GM12892 (cell line): ENCODE results near the gene FBLN1.
"Not testable (repeated sequence)": the region's sequence is repeated elsewhere in the genome, so short reads cannot be mapped to it uniquely, and the experiment has no call there.

Experiments used
- DNase-seq: peaks from one replicate; pipeline ENCODE4 v3.0.0; 2011; ENCODE audit not compliant: insufficient read length
- FAIRE-seq: peaks from 2 replicates; lab custom pipeline; 2011; peaks lifted over from hg19 to GRCh38; lab: Jason Lieb, UNC
- POLR2A ChIP-seq: IDR thresholded peaks from 2 replicates; pipeline ENCODE4 v1.6.1; 2011; ENCODE audit warnings: low read depth, low read length, control low read depth
- POLR2AphosphoS5 ChIP-seq: IDR thresholded peaks from 2 replicates; pipeline ENCODE4 v1.6.1; 2011; ENCODE audit warnings: low read depth, low read length, control low read depth
- TAF1 ChIP-seq: IDR thresholded peaks from 2 replicates; pipeline ENCODE4 v1.6.1; 2011; ENCODE audit warnings: low read depth, mild to moderate bottlenecking, control low read depth, low read length, borderline replicate concordance

Gene FBLN1

GRCh38 chr22:45594123-45594941 lies 91.6 kb downstream of the FBLN1 start:
- FAIRE-seq: no peak

DNA sequence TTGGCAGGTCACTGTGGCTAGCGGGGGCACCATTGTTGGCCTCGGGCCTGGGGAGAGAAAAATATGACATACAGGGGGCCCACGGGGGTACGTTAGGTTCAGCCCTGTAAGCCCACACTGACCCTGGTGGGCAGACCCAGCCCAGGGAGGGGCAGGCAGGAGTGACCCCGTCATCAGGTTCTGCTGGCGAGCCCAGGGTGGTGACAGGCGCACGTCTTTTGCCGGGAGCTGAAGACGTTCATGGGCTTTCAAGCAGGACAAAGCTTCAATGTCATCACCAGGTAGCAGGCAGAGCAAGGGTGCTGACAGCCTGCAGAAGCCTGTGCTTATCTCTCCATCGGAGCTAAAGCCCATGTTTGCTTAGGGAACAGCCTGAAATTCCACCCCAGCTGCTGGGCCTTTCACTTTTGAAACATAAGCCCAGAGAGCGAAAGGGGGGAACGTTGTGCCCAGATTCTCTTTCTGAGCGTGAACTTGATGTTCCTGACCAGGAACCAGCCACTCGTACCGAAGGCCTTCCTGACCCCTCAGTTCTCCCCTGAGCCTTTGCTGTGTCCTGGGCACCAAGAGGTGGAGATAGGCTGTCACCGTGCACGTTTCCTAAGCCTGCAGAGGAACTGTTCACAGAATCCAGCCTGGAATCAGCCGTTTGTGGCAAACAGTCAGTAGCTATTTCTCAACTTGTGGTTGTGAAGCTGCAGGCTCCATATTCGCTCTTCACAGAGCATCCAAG lies 94.9 kb downstream of the FBLN1 start:
- FAIRE-seq: no peak
- TF ChIP-seq POLR2A (no peak), TAF1 (no peak), POLR2AphosphoS5 (no peak)
- DNase-seq: no peak

More at GRCh38 chr22:45594123-45594941, 91.6 kb downstream of the FBLN1 start:
- DNase-seq: no peak
- no peak for TF ChIP-seq POLR2AphosphoS5
- TF ChIP-seq TAF1: no peak
- TF ChIP-seq POLR2A: no peak

DNA sequence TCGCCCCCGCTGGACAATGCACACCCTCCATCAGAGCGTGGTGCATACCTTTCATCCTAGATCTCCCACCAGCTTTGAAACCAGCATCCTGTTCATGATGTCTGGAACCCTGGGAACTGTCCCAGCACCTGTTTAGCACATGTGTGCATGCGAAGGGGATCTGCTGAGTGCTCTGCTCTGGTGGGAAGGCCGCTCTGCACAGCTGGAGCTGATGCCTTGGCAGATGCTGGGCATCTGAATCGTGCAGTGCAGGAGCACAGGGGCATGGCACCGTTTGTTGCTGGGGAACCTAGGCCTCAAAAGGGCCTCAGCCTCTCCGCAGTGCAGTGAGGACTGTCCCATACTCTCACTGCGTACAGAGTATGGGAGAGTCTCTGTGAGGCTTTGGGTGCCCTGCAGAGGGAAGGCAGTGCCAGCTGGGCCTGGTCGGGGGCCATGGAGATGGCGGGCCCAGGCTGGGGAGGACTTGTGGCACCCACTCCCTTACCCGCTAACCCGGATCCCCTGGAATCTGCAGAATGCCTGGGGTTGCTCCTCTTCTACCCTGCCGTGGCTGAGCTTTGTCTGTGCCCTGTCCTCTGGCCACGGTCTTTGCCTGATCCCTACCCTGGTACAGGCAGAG lies 96.0 kb downstream of the FBLN1 start:
- DNase-seq (no peak), FAIRE-seq (no peak)
- TF ChIP-seq POLR2A (no peak), POLR2AphosphoS5 (no peak), TAF1 (no peak)

GRCh38 chr22:45599836-45600577 lies 97.3 kb downstream of the FBLN1 start:
- FAIRE-seq (no peak), DNase-seq (no peak)
- no peak for TF ChIP-seq POLR2A
- no peak for TF ChIP-seq TAF1
- TF ChIP-seq POLR2AphosphoS5: no peak

GRCh38 chr22:45600790-45601730 lies 98.4 kb downstream of the FBLN1 start:
- DNase-seq: no peak
- no peak for FAIRE-seq
- no peak for TF ChIP-seq POLR2AphosphoS5
- TF ChIP-seq TAF1: no peak
- no peak for TF ChIP-seq POLR2A

GRCh38 chr22:45602004-45602733 lies 99.5 kb downstream of the FBLN1 start:
- TF ChIP-seq POLR2A: no peak
- TF ChIP-seq POLR2AphosphoS5: no peak
- TF ChIP-seq TAF1: no peak
- no peak for FAIRE-seq

DNA sequence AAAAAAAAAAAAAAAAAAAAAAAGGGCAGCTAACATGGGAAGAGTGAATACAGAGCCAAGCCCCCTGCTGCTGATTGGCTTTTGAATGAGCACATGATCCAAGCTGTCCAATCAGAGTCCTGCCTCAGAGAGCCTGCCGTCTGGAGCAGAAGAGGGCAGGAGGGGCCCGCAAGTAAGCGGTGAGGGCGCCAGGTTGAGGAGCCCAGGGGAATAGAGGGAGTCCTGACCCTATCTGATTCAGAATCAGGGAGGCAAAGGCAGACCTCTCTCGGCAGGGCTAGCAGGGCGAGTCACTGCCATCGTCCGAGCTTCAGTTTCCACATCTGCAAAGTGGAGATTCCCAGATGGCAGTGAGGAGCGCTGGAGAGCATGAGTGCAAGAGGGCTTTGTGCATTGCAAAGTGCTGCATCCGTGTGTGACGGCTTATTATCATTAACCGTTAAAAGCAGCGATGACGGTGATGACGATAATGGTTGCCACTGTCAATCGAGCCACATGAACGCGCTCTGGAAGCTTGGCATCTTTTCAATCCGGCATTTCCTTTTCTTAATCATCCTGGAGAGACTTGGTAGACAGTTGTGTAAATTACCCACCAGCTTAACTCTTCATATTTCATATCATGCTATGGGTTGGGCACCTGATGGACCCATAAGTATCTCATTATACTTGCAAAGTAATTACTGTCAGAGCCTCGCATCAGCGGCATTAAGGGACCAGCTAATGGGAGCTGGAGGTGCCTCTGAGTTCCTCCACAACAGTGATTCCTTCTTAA lies 100.3 kb downstream of the FBLN1 start:
- FAIRE-seq: no peak
- DNase-seq: no peak

More at GRCh38 chr22:45602004-45602733, 99.5 kb downstream of the FBLN1 start:
- no peak for DNase-seq

GRCh38 chr22:45603619-45604018 lies 100.9 kb downstream of the FBLN1 start:
- no peak for FAIRE-seq
- DNase-seq: no peak
- TF ChIP-seq TAF1 (no peak), POLR2A (no peak), POLR2AphosphoS5 (no peak)

More for the DNA sequence above, 100.3 kb downstream of the FBLN1 start:
- TF ChIP-seq POLR2A: no peak
- no peak for TF ChIP-seq TAF1
- TF ChIP-seq POLR2AphosphoS5: no peak

GRCh38 chr22:45608045-45608444 lies 105.4 kb downstream of the FBLN1 start:
- DNase-seq, FAIRE-seq: not testable (repeated sequence)
